ENCODE measurements around the gene BAHCC1. TPM values are rescaled to one million over a fixed set of nuclear protein-coding genes. Genes with fewer than 3 reads are reported as not detected.

Gene BAHCC1
- total and polyA plus RNA-seq, 2 donors (not counting 3 experiments of a cell fraction or from before 2014, with no cell fraction given) = 4.7 to 11.6 TPM

- no peaks in the 10 kb centered on the region for H3K4me1 ChIP-seq (ENCODE audit: control insufficient read depth, extremely low read depth, insufficient read depth, low read length)
- TF ChIP-seq CTCF (IDR thresholded peaks at IDR 0.05; ENCODE audit: extremely low read depth in 1 of 2, insufficient read depth in 1 of 2, low read depth in 1 of 2, low read length in 2 of 2) (no peak), FOS (IDR thresholded peaks at IDR 0.05; ENCODE audit: borderline replicate concordance, insufficient read depth, low read length) (no peak), JUN (IDR thresholded peaks at IDR 0.05; ENCODE audit: borderline replicate concordance, insufficient read depth, insufficient read length, low read depth) (no peak), GATA2 (IDR thresholded peaks at IDR 0.05; ENCODE audit: insufficient read depth, insufficient read length, low read depth, low read length) (no peak), MAX (IDR thresholded peaks at IDR 0.05; ENCODE audit: insufficient read depth, insufficient read length) (no peak), POLR2AphosphoS5 (IDR thresholded peaks at IDR 0.05; ENCODE audit: insufficient read depth, low read depth, low read length) (no peak), EZH2 (IDR thresholded peaks at IDR 0.05; ENCODE audit: borderline replicate concordance, low read depth, low read length, severe bottlenecking) (no peak), POLR2A (IDR thresholded peaks at IDR 0.05; ENCODE audit: low read depth, low read length) (no peak)
- no peaks in the 10 kb centered on the region for H3K9me3 ChIP-seq (replicated peaks; ENCODE audit: control insufficient read depth, insufficient read depth, low read length)
- H3K9me1 ChIP-seq (replicated peaks; ENCODE audit: control insufficient read depth, extremely low read depth, insufficient read depth, low read length) = no peaks in the 10 kb centered on the region
- POLR2A ChIA-PET = interaction anchor here (1.1 kb wide), 1 partner anchor 14 kb away, joined by 3 read pairs; no protein-coding TSS in a partner anchor
- intact Hi-C loops (cut with micrococcal nuclease) (no loop called here), dilution Hi-C loops (cut with MboI; ENCODE audit: extremely low pct_ligation_motif_present, low sequenced_read_pairs) (no loop called here)
- no peak overlapping the region for H3K27ac ChIP-seq (ENCODE audit: insufficient read depth, low read depth, low read length)
- no peaks in the 10 kb centered on the region for H4K20me1 ChIP-seq (replicated peaks; ENCODE audit: control insufficient read depth, extremely low read depth, insufficient read depth, low read length)
- H3K4me2 ChIP-seq (ENCODE audit: insufficient read depth, low read length) = no peak overlapping the region
- H3K4me3 ChIP-seq (replicated peaks in 1 of 3; ENCODE audit: insufficient read depth in 1 of 3, low read depth in 1 of 3, low read length in 3 of 3) = no peak overlapping the region
- peaks cover 8 to 12% of the 10 kb centered on the region in 2 experiments for H3K27me3 ChIP-seq (ENCODE audit: control insufficient read depth in 2 of 2, insufficient read depth in 2 of 2, low read length in 2 of 2)
- DNase-seq (ENCODE audit: low read depth, low spot score) (no peak), FAIRE-seq (no peak)
- CTCF ChIA-PET = no interaction called here
- H3K79me2 ChIP-seq (ENCODE audit: control insufficient read depth, insufficient read depth, low read length) = no peaks in the 10 kb centered on the region
- no peak overlapping the region for H3K9ac ChIP-seq (replicated peaks; ENCODE audit: extremely low read depth, insufficient read depth, low read length)
- no peak overlapping the region for H2AFZ ChIP-seq (ENCODE audit: low read depth, low read length)
- H3K36me3 ChIP-seq (ENCODE audit: control insufficient read depth in 2 of 2, extremely low read depth in 1 of 2, insufficient read depth in 2 of 2, low read length in 2 of 2) = no peaks in the 10 kb centered on the region
- BruUV-seq (replicated peaks) = no TSS peak
These were observed 99.5 kb downstream of the BAHCC1 start for GRCh38 chr17:81494626-81495377.

Measured in endothelial cell of umbilical vein (primary cell).